Stromal cell of bone marrow (primary cell): ENCODE data around the gene SIK3.

Experiments
- DNase-seq: peaks from one replicate; pipeline ENCODE4 v3.0.0-alpha.2; 2012; ENCODE audit warnings: low read depth

The SIK3 gene

GRCh38 chr11:116930586-116930985, 167.6 kb downstream of the SIK3 start:
- DNase-seq: no peak

- no peak for DNase-seq
Observed at GRCh38 chr11:116930177-116930576, 168.1 kb downstream of the SIK3 start.

GRCh38 chr11:116929414-116930090, 168.7 kb downstream of the SIK3 start:
- DNase-seq: no peak

- DNase-seq: no peak
Observed at GRCh38 chr11:116928845-116929244, 169.4 kb downstream of the SIK3 start.

GRCh38 chr11:116928102-116928777, 170.0 kb downstream of the SIK3 start:
- DNase-seq: no peak

GRCh38 chr11:116927163-116927974, 170.9 kb downstream of the SIK3 start:
- DNase-seq: no peak

- no peak for DNase-seq
Observed at GRCh38 chr11:116925050-116925449, 173.2 kb downstream of the SIK3 start.

GRCh38 chr11:116918925-116919655, 179.1 kb downstream of the SIK3 start:
- DNase-seq: no peak

GRCh38 chr11:116917632-116918031, 180.6 kb downstream of the SIK3 start:
- DNase-seq: no peak

- no peak for DNase-seq
Observed at GRCh38 chr11:116916886-116917285, 181.3 kb downstream of the SIK3 start.

- DNase-seq: no peak
Observed at GRCh38 chr11:116916052-116916451, 182.2 kb downstream of the SIK3 start.

GRCh38 chr11:116913000-116913399, 185.2 kb downstream of the SIK3 start:
- DNase-seq: peak; percentile 71

GRCh38 chr11:116911976-116912734, 186.1 kb downstream of the SIK3 start:
- DNase-seq: no peak

GRCh38 chr11:116910847-116911246, 187.4 kb downstream of the SIK3 start:
- no peak for DNase-seq

GRCh38 chr11:116910378-116910777, 187.8 kb downstream of the SIK3 start:
- DNase-seq: no peak

- no peak for DNase-seq
Observed at GRCh38 chr11:116909245-116909644, 189.0 kb downstream of the SIK3 start.

GRCh38 chr11:116906479-116906878, 191.7 kb downstream of the SIK3 start:
- no peak for DNase-seq

- no peak for DNase-seq
Observed at GRCh38 chr11:116903090-116903489, 195.1 kb downstream of the SIK3 start.

GRCh38 chr11:116901964-116902688, 196.1 kb downstream of the SIK3 start:
- no peak for DNase-seq

- no peak for DNase-seq
Observed at GRCh38 chr11:116901211-116901610, 197.0 kb downstream of the SIK3 start.

GRCh38 chr11:116896211-116896610, 202.0 kb downstream of the SIK3 start:
- no peak for DNase-seq
